ENCODE data around the gene PGM1. TPM values are rescaled to one million over a fixed set of nuclear protein-coding genes. Genes with fewer than 3 reads are reported as not detected.
A peak's percentile ranks its signal among the peaks of the same experiment; 100 is the strongest.

The PGM1 gene
- total RNA-seq, 1 donor from 2014 or later = 36.9 TPM

GRCh38 chr1:63648689-63649088 is 55.5 kb downstream of the PGM1 start:
- Histone ChIP-seq H3K9me3 (ENCODE audit: insufficient read depth, low read depth, low read length) (no peaks in the 10 kb centered on the region), H3K36me3 (ENCODE audit: insufficient read depth, low read length) (no peaks in the 10 kb centered on the region), H3K9ac (ENCODE audit: low read length) (no peak overlapping the region), H4K20me1 (ENCODE audit: insufficient read depth, low read length) (no peaks in the 10 kb centered on the region), H3K4me1 (ENCODE audit: insufficient read depth, low read length) (peaks cover 6% of the 10 kb centered on the region), H3K27me3 (ENCODE audit: insufficient read depth, low read length) (no peaks in the 10 kb centered on the region), H3K79me2 (ENCODE audit: insufficient read depth, low read length) (no peaks in the 10 kb centered on the region), H3K4me2 (ENCODE audit: low read length) (no peak overlapping the region), H2AFZ (ENCODE audit: low read depth, low read length) (no peak overlapping the region), H3K4me3 (ENCODE audit: insufficient read depth, low read depth, low read length) (no peak overlapping the region), H3K27ac (ENCODE audit: low read depth, low read length) (no peak overlapping the region)
- TF ChIP-seq CTCF (IDR thresholded peaks at IDR 0.05; ENCODE audit: insufficient read depth, low read depth, low read length) (no peak), EZH2 (IDR thresholded peaks at IDR 0.05; ENCODE audit: insufficient read depth, low read length) (no peak)
- peaks cover 18% of the 10 kb centered on the region for H3K36me3 Mint-ChIP-seq (ENCODE audit: low read depth, unreplicated experiment)
- FAIRE-seq (no peak), DNase-seq (ENCODE audit: low read depth) (no peak)
- no peak overlapping the region for H3K27ac Mint-ChIP-seq (ENCODE audit: unreplicated experiment)
- no peaks in the 10 kb centered on the region for H3K9me3 Mint-ChIP-seq (ENCODE audit: unreplicated experiment)
- H3K4me3 Mint-ChIP-seq (ENCODE audit: unreplicated experiment) = no peak overlapping the region
- no peaks in the 10 kb centered on the region for H3K27me3 Mint-ChIP-seq (ENCODE audit: low read depth, unreplicated experiment)
- peaks cover 4% of the 10 kb centered on the region for H3K4me1 Mint-ChIP-seq (ENCODE audit: low read depth, unreplicated experiment)

- DNase-seq (ENCODE audit: low read depth) = peak; percentile 66
- no peak for TF ChIP-seq EZH2 (IDR thresholded peaks at IDR 0.05; ENCODE audit: insufficient read depth, low read length)
- Mint-ChIP-seq H3K4me1 (ENCODE audit: low read depth, unreplicated experiment) (peaks cover 4% of the 10 kb centered on the region), H3K9me3 (ENCODE audit: unreplicated experiment) (peaks cover 3% of the 10 kb centered on the region), H3K36me3 (ENCODE audit: low read depth, unreplicated experiment) (peaks cover 21% of the 10 kb centered on the region), H3K27me3 (ENCODE audit: low read depth, unreplicated experiment) (no peaks in the 10 kb centered on the region), H3K27ac (ENCODE audit: unreplicated experiment) (no peak overlapping the region), H3K4me3 (ENCODE audit: unreplicated experiment) (no peak overlapping the region)
- Histone ChIP-seq H4K20me1 (ENCODE audit: insufficient read depth, low read length) (no peaks in the 10 kb centered on the region), H3K36me3 (ENCODE audit: insufficient read depth, low read length) (no peaks in the 10 kb centered on the region), H3K4me1 (ENCODE audit: insufficient read depth, low read length) (peaks cover 6% of the 10 kb centered on the region), H3K9ac (ENCODE audit: low read length) (no peak overlapping the region), H3K4me2 (ENCODE audit: low read length) (no peak overlapping the region), H3K9me3 (ENCODE audit: insufficient read depth, low read depth, low read length) (no peaks in the 10 kb centered on the region), H3K79me2 (ENCODE audit: insufficient read depth, low read length) (no peaks in the 10 kb centered on the region), H3K4me3 (ENCODE audit: insufficient read depth, low read depth, low read length) (no peak overlapping the region), H3K27me3 (ENCODE audit: insufficient read depth, low read length) (no peaks in the 10 kb centered on the region), H3K27ac (ENCODE audit: low read depth, low read length) (no peak overlapping the region), H2AFZ (ENCODE audit: low read depth, low read length) (no peak overlapping the region)
- FAIRE-seq = no peak
These were observed 58.0 kb downstream of the PGM1 start for GRCh38 chr1:63651161-63651701.

GRCh38 chr1:63653976-63654375 is 60.8 kb downstream of the PGM1 start:
- FAIRE-seq = no peak

More at GRCh38 chr1:63653976-63654375, 60.8 kb downstream of the PGM1 start:
- TF ChIP-seq EZH2 (IDR thresholded peaks at IDR 0.05; ENCODE audit: insufficient read depth, low read length) = no peak
- no peak for TF ChIP-seq CTCF (IDR thresholded peaks at IDR 0.05; ENCODE audit: insufficient read depth, low read depth, low read length)
- Histone ChIP-seq H4K20me1 (ENCODE audit: insufficient read depth, low read length) (no peaks in the 10 kb centered on the region), H3K4me3 (ENCODE audit: insufficient read depth, low read depth, low read length) (no peak overlapping the region), H3K79me2 (ENCODE audit: insufficient read depth, low read length) (no peaks in the 10 kb centered on the region), H3K27me3 (ENCODE audit: insufficient read depth, low read length) (no peaks in the 10 kb centered on the region), H3K27ac (ENCODE audit: low read depth, low read length) (no peak overlapping the region), H3K4me1 (ENCODE audit: insufficient read depth, low read length) (peaks cover 6% of the 10 kb centered on the region), H3K4me2 (ENCODE audit: low read length) (no peak overlapping the region), H3K9ac (ENCODE audit: low read length) (no peak overlapping the region), H3K36me3 (ENCODE audit: insufficient read depth, low read length) (no peaks in the 10 kb centered on the region), H2AFZ (ENCODE audit: low read depth, low read length) (no peak overlapping the region), H3K9me3 (ENCODE audit: insufficient read depth, low read depth, low read length) (no peaks in the 10 kb centered on the region)
- Mint-ChIP-seq H3K4me1 (ENCODE audit: low read depth, unreplicated experiment) (peaks cover 4% of the 10 kb centered on the region), H3K9me3 (ENCODE audit: unreplicated experiment) (peaks cover 3% of the 10 kb centered on the region), H3K4me3 (ENCODE audit: unreplicated experiment) (no peak overlapping the region), H3K27ac (ENCODE audit: unreplicated experiment) (no peak overlapping the region), H3K36me3 (ENCODE audit: low read depth, unreplicated experiment) (peaks cover 21% of the 10 kb centered on the region), H3K27me3 (ENCODE audit: low read depth, unreplicated experiment) (no peaks in the 10 kb centered on the region)
- no peak for DNase-seq (ENCODE audit: low read depth)
